ENCODE results near the gene CTXND1. TPM values are rescaled to one million over a fixed set of nuclear protein-coding genes. Genes with fewer than 3 reads are reported as not detected.

The CTXND1 gene
- total and polyA plus RNA-seq, 2 of the 13 experiments (the other 11 are each of a cell fraction or from before 2014, with no cell fraction given): 1.2 to 2.1 TPM

DNA sequence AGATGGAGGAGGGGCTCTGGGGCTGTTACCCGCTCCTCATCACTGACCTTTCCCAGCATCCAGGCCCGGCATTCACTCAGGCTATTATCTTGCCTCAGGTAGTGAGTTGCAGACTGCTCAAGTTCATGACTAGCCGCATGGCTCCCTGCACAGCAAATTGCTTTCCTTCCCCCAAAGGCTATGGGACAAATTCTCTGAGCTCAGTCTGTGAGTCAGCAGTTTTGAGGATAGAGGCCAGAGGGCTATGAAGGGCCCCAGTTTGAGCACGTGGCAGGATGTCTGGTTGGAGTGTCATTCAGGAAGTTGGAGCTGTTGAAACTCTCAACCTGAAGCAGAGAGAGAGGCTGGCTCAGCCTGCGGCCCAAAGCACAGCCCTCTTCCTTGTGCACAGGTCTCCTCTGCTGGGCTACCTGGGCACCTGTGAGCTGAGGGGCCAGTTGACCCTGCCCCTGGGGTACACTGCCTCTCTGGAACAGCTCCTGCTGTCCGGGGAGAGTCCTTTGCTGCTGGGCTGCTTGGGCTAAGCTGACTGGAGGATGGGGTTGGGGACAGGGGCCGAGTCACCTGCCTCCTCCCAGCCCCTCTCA, 91.3 kb downstream of the CTXND1 start (continued):
- TF ChIP-seq PITX1 (CRISPR knock-in tag; IDR thresholded peaks at IDR 0.05) (peak; percentile 72; the same call in 1 of the 2 replicates), ZNF543 (CRISPR knock-in tag; IDR thresholded peaks at IDR 0.05) (no peak), KLF16 (CRISPR knock-in tag; IDR thresholded peaks at IDR 0.05) (peak in 1 of 2 experiments; percentile 75; a peak in 2 of 4 replicates), ELF1 (CRISPR knock-in tag; IDR thresholded peaks at IDR 0.05) (peak; percentile 83), PHF5A (CRISPR knock-in tag; IDR thresholded peaks at IDR 0.05; ENCODE audit: low read depth, unreplicated experiment) (peak; percentile 83), TEAD3 (CRISPR knock-in tag; optimal IDR thresholded peaks at IDR 0.05; ENCODE audit: borderline replicate concordance) (peak; percentile 66), RELA (CRISPR knock-in tag; IDR thresholded peaks at IDR 0.05) (no peak), ZNF768 (CRISPR knock-in tag; IDR thresholded peaks at IDR 0.05) (peak; percentile 30; the same call in 1 of the 2 replicates), ZFP1 (CRISPR knock-in tag; IDR thresholded peaks at IDR 0.05) (peak; percentile 36; the same call in 1 of the 2 replicates), AGO1 (IDR thresholded peaks at IDR 0.05; ENCODE audit: low read depth, low read length, poor library complexity, severe bottlenecking) (no peak), CEBPG (CRISPR knock-in tag; IDR thresholded peaks at IDR 0.05) (peak; percentile 44; the same call in 1 of the 2 replicates), TBX2 (CRISPR knock-in tag; IDR thresholded peaks at IDR 0.05; ENCODE audit: borderline replicate concordance) (peak; percentile 54; the same call in 1 of the 2 replicates), ZMAT3 (CRISPR knock-in tag; conservative IDR thresholded peaks at IDR 0.05) (no peak)
- TF ChIP-seq, protein P1, sequence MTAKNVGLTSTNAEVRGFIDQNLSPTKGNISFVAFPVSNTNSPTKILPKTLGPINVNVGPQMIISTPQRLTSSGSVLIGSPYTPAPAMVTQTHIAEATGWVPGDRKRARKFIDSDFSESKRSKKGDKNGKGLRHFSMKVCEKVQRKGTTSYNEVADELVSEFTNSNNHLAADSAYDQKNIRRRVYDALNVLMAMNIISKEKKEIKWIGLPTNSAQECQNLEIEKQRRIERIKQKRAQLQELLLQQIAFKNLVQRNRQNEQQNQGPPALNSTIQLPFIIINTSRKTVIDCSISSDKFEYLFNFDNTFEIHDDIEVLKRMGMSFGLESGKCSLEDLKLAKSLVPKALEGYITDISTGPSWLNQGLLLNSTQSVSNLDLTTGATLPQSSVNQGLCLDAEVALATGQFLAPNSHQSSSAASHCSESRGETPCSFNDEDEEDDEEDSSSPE (CRISPR knock-in tag; IDR thresholded peaks at IDR 0.05): peak; percentile 79
- TF ChIP-seq, protein P2, sequence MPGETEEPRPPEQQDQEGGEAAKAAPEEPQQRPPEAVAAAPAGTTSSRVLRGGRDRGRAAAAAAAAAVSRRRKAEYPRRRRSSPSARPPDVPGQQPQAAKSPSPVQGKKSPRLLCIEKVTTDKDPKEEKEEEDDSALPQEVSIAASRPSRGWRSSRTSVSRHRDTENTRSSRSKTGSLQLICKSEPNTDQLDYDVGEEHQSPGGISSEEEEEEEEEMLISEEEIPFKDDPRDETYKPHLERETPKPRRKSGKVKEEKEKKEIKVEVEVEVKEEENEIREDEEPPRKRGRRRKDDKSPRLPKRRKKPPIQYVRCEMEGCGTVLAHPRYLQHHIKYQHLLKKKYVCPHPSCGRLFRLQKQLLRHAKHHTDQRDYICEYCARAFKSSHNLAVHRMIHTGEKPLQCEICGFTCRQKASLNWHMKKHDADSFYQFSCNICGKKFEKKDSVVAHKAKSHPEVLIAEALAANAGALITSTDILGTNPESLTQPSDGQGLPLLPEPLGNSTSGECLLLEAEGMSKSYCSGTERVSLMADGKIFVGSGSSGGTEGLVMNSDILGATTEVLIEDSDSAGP (CRISPR knock-in tag; IDR thresholded peaks at IDR 0.05; ENCODE audit: borderline replicate concordance): peak; percentile 67; the same call in 1 of the 2 replicates
- TF ChIP-seq, protein P3, sequence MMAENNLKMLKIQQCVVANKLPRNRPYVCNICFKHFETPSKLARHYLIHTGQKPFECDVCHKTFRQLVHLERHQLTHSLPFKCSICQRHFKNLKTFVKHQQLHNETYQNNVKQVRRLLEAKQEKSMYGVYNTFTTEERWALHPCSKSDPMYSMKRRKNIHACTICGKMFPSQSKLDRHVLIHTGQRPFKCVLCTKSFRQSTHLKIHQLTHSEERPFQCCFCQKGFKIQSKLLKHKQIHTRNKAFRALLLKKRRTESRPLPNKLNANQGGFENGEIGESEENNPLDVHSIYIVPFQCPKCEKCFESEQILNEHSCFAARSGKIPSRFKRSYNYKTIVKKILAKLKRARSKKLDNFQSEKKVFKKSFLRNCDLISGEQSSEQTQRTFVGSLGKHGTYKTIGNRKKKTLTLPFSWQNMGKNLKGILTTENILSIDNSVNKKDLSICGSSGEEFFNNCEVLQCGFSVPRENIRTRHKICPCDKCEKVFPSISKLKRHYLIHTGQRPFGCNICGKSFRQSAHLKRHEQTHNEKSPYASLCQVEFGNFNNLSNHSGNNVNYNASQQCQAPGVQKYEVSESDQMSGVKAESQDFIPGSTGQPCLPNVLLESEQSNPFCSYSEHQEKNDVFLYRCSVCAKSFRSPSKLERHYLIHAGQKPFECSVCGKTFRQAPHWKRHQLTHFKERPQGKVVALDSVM (CRISPR knock-in tag; IDR thresholded peaks at IDR 0.05): peak; percentile 64; the same call in 1 of the 2 replicates
- TF ChIP-seq, protein P4, sequence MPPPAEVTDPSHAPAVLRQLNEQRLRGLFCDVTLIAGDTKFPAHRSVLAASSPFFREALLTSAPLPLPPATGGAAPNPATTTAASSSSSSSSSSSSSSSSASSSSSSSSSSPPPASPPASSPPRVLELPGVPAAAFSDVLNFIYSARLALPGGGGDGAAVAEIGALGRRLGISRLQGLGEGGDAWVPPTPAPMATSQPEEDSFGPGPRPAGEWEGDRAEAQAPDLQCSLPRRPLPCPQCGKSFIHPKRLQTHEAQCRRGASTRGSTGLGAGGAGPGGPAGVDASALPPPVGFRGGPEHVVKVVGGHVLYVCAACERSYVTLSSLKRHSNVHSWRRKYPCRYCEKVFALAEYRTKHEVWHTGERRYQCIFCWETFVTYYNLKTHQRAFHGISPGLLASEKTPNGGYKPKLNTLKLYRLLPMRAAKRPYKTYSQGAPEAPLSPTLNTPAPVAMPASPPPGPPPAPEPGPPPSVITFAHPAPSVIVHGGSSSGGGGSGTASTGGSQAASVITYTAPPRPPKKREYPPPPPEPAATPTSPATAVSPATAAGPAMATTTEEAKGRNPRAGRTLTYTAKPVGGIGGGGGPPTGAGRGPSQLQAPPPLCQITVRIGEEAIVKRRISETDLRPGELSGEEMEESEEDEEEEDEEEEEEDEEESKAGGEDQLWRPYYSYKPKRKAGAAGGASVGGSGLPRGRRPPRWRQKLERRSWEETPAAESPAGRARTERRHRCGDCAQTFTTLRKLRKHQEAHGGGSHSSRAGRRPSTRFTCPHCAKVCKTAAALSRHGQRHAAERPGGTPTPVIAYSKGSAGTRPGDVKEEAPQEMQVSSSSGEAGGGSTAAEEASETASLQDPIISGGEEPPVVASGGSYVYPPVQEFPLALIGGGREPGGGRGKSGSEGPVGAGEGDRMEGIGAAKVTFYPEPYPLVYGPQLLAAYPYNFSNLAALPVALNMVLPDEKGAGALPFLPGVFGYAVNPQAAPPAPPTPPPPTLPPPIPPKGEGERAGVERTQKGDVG (CRISPR knock-in tag; IDR thresholded peaks at IDR 0.05; ENCODE audit: borderline replicate concordance): peak; percentile 96
- TF ChIP-seq, protein P5, sequence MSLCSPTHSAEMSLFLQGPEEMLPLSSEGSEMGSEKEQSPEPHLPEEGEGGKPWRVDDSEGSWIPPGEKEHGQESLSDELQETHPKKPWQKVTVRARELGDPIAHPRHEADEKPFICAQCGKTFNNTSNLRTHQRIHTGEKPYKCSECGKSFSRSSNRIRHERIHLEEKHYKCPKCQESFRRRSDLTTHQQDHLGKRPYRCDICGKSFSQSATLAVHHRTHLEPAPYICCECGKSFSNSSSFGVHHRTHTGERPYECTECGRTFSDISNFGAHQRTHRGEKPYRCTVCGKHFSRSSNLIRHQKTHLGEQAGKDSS (CRISPR knock-in tag; IDR thresholded peaks at IDR 0.05; ENCODE audit: borderline replicate concordance, low read depth): peak; percentile 31; the same call in 1 of the 2 replicates
- TF ChIP-seq, protein P6, sequence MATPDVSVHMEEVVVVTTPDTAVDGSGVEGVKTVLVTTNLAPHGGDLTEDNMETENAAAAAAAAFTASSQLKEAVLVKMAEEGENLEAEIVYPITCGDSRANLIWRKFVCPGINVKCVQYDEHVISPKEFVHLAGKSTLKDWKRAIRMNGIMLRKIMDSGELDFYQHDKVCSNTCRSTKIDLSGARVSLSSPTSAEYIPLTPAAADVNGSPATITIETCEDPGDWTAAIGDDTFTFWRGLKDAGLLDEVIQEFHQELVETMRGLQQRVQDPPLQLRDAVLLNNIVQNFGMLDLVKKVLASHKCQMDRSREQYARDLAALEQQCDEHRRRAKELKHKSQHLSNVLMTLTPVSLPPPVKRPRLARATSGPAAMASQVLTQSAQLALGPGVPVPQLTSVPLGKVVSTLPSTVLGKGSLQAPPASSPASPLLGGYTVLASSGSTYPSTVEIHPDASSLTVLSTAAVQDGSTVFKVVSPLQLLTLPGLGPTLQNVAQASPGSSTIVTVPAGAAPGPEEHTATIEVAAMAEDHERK (CRISPR knock-in tag; IDR thresholded peaks at IDR 0.05; ENCODE audit: low read depth): no peak

All from HepG2 (cell line).